Fibroblast of lung (primary cell): Measurements from ENCODE around the gene SPATA21. TPM values are rescaled to one million over a fixed set of nuclear protein-coding genes. Genes with fewer than 3 reads are reported as not detected.

Source experiments
- DNase-seq, 2 donors: peaks; one replicate each; pipeline versions ENCODE4 v3.0.0 to v3.0.0-alpha.2; 2010; ENCODE audit warnings: low read depth in 2 of 2
- H2AFZ ChIP-seq: 2 replicates; pipeline ENCODE4 v1.5.1; 2012; ENCODE audit warnings: low read length, control low read depth, inconsistent platforms
- H3K27ac ChIP-seq: 2 replicates; pipeline ENCODE4 v1.5.1; 2011; ENCODE audit warnings: low read length, control low read depth; ENCODE audit not compliant: insufficient read depth
- H3K27me3 ChIP-seq: 2 replicates; pipeline ENCODE4 v1.5.1; 2011; ENCODE audit warnings: mild to moderate bottlenecking, low read length; ENCODE audit not compliant: control insufficient read depth, insufficient read depth
- H3K36me3 ChIP-seq: 2 replicates; pipeline ENCODE4 v1.5.1; 2011; ENCODE audit warnings: low read length; ENCODE audit not compliant: control insufficient read depth, insufficient read depth
- H3K4me1 ChIP-seq: 2 replicates; pipeline ENCODE4 v1.5.1; 2011; ENCODE audit warnings: low read length; ENCODE audit not compliant: control insufficient read depth, insufficient read depth; ENCODE audit errors: extremely low read depth
- H3K4me2 ChIP-seq: 2 replicates; pipeline ENCODE4 v1.5.1; 2011; ENCODE audit warnings: low read length, control low read depth; ENCODE audit not compliant: insufficient read depth; ENCODE audit errors: extremely low read depth
- H3K4me3 ChIP-seq, 4 experiments: fragments of 200-600 bp in 1 of 4; sonication (generic) in 1 of 4; replicated peaks in 1 of 4; 2 replicates each; pipeline ENCODE4 v1.5.1; 2011 to 2016; ENCODE audit warnings: low read length in 4 of 4, low read depth in 3 of 4, mild to moderate bottlenecking in 3 of 4, control low read depth in 2 of 4, inconsistent platforms in 1 of 4, mixed read lengths in 1 of 4; ENCODE audit not compliant: insufficient read depth in 1 of 4; ENCODE audit errors: control extremely low read depth in 1 of 4
- H3K79me2 ChIP-seq: 2 replicates; pipeline ENCODE4 v1.5.1; 2012; ENCODE audit warnings: mild to moderate bottlenecking, low read length, inconsistent platforms; ENCODE audit not compliant: control insufficient read depth, insufficient read depth
- H3K9ac ChIP-seq: 2 replicates; pipeline ENCODE4 v1.5.1; 2011; ENCODE audit warnings: mild to moderate bottlenecking, low read length, control low read depth; ENCODE audit not compliant: insufficient read depth
- H3K9me3 ChIP-seq: 2 replicates; pipeline ENCODE4 v1.5.1; 2012; ENCODE audit warnings: low read depth, low read length; ENCODE audit not compliant: control insufficient read depth, insufficient read depth
- H4K20me1 ChIP-seq: 2 replicates; pipeline ENCODE4 v1.5.1; 2011; ENCODE audit warnings: low read length; ENCODE audit not compliant: control insufficient read depth, insufficient read depth; ENCODE audit errors: extremely low read depth
- EZH2 ChIP-seq: IDR thresholded peaks from 2 replicates; pipeline ENCODE4 v1.5.1; 2012; ENCODE audit warnings: low read length, control low read depth, mild to moderate bottlenecking; ENCODE audit errors: missing control alignments
- polyA plus RNA-seq, 2 donors: library from polyadenylated mRNA; depleted of rRNA in 1 of 2; stranded (reverse) in 1 of 2; unstranded in 1 of 2; fragments of >200 nt; gene quantifications; 2 replicates each; pipeline ENCODE4 v1.2.1, GENCODE V29; 2011 to 2012; ENCODE audit warnings: missing spikeins in 1 of 2
- total RNA-seq: library from RNA; depleted of rRNA; stranded (reverse); fragments of >200 nt; gene quantifications from 2 replicates; pipeline ENCODE4 v1.2.1, GENCODE V29; 2014
- TF ChIP-seq, protein P1 (sequence below), 2 donors: IDR thresholded peaks in 1 of 2; conservative IDR thresholded peaks in 1 of 2; 1 replicate in 1 of 2; 2 replicates in 1 of 2; pipeline ENCODE4 v1.5.1; 2011 to 2012; ENCODE audit warnings: low read length in 2 of 2, control low read depth in 1 of 2, inconsistent platforms in 1 of 2, low read depth in 1 of 2, mild to moderate bottlenecking in 1 of 2

The SPATA21 gene
- total and polyA plus RNA-seq, 2 donors (not counting 1 experiment from before 2014, with no cell fraction given): not detected

DNA sequence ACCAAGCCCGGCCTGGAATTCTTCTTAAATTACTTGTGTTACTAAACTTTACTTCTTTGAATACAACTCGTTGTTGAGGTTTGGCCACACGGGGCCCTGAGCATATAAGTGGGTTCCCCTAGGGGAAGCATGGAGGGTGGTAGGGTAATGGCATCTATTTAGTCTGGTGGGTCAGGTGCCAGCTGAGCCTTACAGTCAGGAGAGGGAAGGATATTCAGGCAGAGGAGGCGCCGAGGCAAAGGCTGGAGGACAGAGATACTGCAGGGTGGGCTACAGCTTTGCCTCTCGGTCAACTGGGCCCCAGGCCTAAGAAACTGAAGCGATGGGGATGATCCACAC, 2.9 kb upstream of the SPATA21 start:
- Histone ChIP-seq H3K9me3 (no peaks in the 10 kb centered on the region), H3K36me3 (peaks cover 3% of the 10 kb centered on the region), H3K4me3 (peak overlapping the region in 2 of 4 experiments; percentile 37 to 85), H3K27me3 (no peaks in the 10 kb centered on the region), H2AFZ (peak overlapping the region; percentile 96), H4K20me1 (no peaks in the 10 kb centered on the region), H3K4me1 (peaks cover 8% of the 10 kb centered on the region), H3K9ac (no peak overlapping the region), H3K27ac (peak overlapping the region; percentile 26), H3K79me2 (peaks cover 36% of the 10 kb centered on the region), H3K4me2 (peak overlapping the region; percentile 58)
- peak in 1 of 2 donors; percentile 3 for DNase-seq
- TF ChIP-seq, protein P1, sequence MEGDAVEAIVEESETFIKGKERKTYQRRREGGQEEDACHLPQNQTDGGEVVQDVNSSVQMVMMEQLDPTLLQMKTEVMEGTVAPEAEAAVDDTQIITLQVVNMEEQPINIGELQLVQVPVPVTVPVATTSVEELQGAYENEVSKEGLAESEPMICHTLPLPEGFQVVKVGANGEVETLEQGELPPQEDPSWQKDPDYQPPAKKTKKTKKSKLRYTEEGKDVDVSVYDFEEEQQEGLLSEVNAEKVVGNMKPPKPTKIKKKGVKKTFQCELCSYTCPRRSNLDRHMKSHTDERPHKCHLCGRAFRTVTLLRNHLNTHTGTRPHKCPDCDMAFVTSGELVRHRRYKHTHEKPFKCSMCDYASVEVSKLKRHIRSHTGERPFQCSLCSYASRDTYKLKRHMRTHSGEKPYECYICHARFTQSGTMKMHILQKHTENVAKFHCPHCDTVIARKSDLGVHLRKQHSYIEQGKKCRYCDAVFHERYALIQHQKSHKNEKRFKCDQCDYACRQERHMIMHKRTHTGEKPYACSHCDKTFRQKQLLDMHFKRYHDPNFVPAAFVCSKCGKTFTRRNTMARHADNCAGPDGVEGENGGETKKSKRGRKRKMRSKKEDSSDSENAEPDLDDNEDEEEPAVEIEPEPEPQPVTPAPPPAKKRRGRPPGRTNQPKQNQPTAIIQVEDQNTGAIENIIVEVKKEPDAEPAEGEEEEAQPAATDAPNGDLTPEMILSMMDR (conservative IDR thresholded peaks at IDR 0.05 in 1 of 2, IDR thresholded peaks at IDR 0.05 in 1 of 2; ENCODE audit: low read depth in 1 of 2, low read length in 2 of 2): no peak
- TF ChIP-seq EZH2: no peak

DNA sequence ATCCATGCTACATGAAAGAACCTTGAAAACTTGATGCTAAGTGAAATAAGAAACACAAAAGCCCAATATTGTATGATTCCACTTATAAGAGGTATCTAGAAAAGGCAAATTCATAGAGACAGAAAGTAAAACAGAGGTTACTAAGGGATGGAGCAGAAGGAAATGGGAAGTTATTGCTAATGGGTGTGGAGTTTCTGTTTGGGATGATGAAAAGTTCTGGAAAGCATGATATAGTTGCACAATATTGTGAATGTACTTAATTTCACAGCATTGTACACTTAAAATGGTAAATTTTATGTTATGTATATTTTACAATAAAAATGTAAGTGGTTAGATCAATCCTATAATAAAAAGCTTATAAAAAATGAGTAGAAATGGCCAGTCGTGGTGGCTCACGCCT, 1.7 kb upstream of the SPATA21 start:
- Histone ChIP-seq H3K9ac (no peak overlapping the region), H3K27me3 (no peaks in the 10 kb centered on the region), H3K27ac (no peak overlapping the region), H2AFZ (no peak overlapping the region), H3K9me3 (no peaks in the 10 kb centered on the region), H3K36me3 (no peaks in the 10 kb centered on the region), H3K4me3 (no peak overlapping the region), H4K20me1 (no peaks in the 10 kb centered on the region), H3K79me2 (peaks cover 33% of the 10 kb centered on the region), H3K4me2 (no peak overlapping the region), H3K4me1 (peaks cover 5% of the 10 kb centered on the region)
- DNase-seq: no peak
- TF ChIP-seq EZH2: no peak
- TF ChIP-seq, protein P1 (conservative IDR thresholded peaks at IDR 0.05 in 1 of 2, IDR thresholded peaks at IDR 0.05 in 1 of 2; ENCODE audit: low read depth in 1 of 2, low read length in 2 of 2): no peak

DNA sequence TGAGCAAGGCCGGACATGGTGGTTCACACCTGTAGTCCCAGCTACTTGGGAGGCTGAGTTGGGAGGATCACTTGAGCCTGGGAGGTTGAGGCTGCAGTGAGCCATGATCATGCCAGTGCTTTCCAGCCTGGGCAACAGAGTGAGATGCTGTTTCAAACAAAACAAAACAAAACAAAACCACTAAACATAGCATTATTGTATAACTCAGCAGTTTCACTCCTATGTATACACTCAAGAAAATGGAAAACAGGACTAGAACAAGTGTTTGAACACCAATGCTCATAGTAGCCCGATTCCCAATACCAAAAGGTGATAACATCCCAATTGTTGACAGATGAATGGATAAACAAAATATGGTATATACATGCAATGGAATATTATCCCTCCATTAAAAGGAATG, 1.3 kb upstream of the SPATA21 start:
- Histone ChIP-seq H3K9ac (no peak overlapping the region), H3K4me2 (no peak overlapping the region), H4K20me1 (no peaks in the 10 kb centered on the region), H3K79me2 (peaks cover 29% of the 10 kb centered on the region), H3K27me3 (no peaks in the 10 kb centered on the region), H3K36me3 (no peaks in the 10 kb centered on the region), H3K27ac (no peak overlapping the region), H3K4me3 (no peak overlapping the region), H3K9me3 (no peaks in the 10 kb centered on the region), H2AFZ (no peak overlapping the region), H3K4me1 (peaks cover 2% of the 10 kb centered on the region)
- no peak for TF ChIP-seq EZH2
- TF ChIP-seq, protein P1 (conservative IDR thresholded peaks at IDR 0.05 in 1 of 2, IDR thresholded peaks at IDR 0.05 in 1 of 2; ENCODE audit: low read depth in 1 of 2, low read length in 2 of 2): no peak
- no peak for DNase-seq
